K562 (cell line): Measurements from ENCODE around the gene LAMB2. TPM values are rescaled to one million over a fixed set of nuclear protein-coding genes. Genes with fewer than 3 reads are reported as not detected.

Experiments used
- ATAC-seq: fragments of 200-7000 bp; cut with Tn5 transposase; 3 replicates; pipeline ENCODE4 v1.9.1; 2020; ENCODE audit warnings: moderate library complexity
- BruUV-seq: library from RNA; stranded (reverse); fragments of 400-500 nt; replicated peaks from 2 replicates; lab custom pipeline; 2021; lab: Mats Ljungman, UMichigan
- CTCF ChIA-PET: fragments of 300-600 bp; formaldehyde crosslinking; extraction: SDS; loops from one replicate; lab custom pipeline; 2021; ENCODE audit warnings: low intra/inter-chr PET ratio; lab: Yijun Ruan, JAX
- POLR2A ChIA-PET: fragments of 300-600, 350-650 bp; sonication (Branson Sonifier 250); formaldehyde crosslinking; extraction: SDS; loops from one replicate; lab custom pipeline; 2021; ENCODE audit warnings: antibody characterized with exemption, inconsistent platforms; lab: Yijun Ruan, JAX
- DNase-seq, 4 experiments: peaks; one replicate each; pipeline versions ENCODE4 v3.0.0 to v3.0.0-alpha.2; 2011 to 2018; ENCODE audit warnings: low spot score in 3 of 4, mixed read lengths in 3 of 4; ENCODE audit errors: extremely low read depth in 1 of 4
- FAIRE-seq: peaks from 2 replicates; lab custom pipeline; 2011; peaks lifted over from hg19 to GRCh38; lab: Jason Lieb, UNC
- H2AFZ ChIP-seq: 2 replicates; pipeline ENCODE4 v1.6.0; 2011; ENCODE audit warnings: low read depth, low read length, control low read depth, inconsistent platforms
- H3K27ac ChIP-seq: fragments of 200-600 bp; 3 replicates; pipeline ENCODE4 v1.8.0; 2011; ENCODE audit warnings: low read depth, mild to moderate bottlenecking, control low read depth, inconsistent platforms, low read length, moderate library complexity, mixed read lengths; ENCODE audit errors: extremely low read depth
- H3K27me3 ChIP-seq, 2 experiments: fragments of 300-600 bp in 1 of 2; 2 replicates in 1 of 2; 3 replicates in 1 of 2; pipeline versions ENCODE4 v1.6.0 to v1.8.0; 2011; ENCODE audit warnings: inconsistent platforms in 2 of 2, low read length in 2 of 2, mild to moderate bottlenecking in 1 of 2, mixed read lengths in 1 of 2, moderate library complexity in 1 of 2; ENCODE audit not compliant: control insufficient read depth in 2 of 2, insufficient read depth in 2 of 2
- H3K36me3 ChIP-seq: fragments of 300-600 bp; 3 replicates; pipeline ENCODE4 v1.8.0; 2011; ENCODE audit warnings: mild to moderate bottlenecking, low read length, inconsistent platforms; ENCODE audit not compliant: control insufficient read depth, insufficient read depth
- H3K4me1 ChIP-seq, 2 experiments: fragments of 200-600 bp in 1 of 2; replicated peaks in 1 of 2; 2 replicates in 1 of 2; 3 replicates in 1 of 2; pipeline versions ENCODE4 v1.5.1 to v1.8.0; 2011; ENCODE audit warnings: inconsistent platforms in 2 of 2, low read length in 2 of 2, mild to moderate bottlenecking in 1 of 2, mixed read lengths in 1 of 2, moderate library complexity in 1 of 2; ENCODE audit not compliant: control insufficient read depth in 2 of 2, insufficient read depth in 2 of 2
- H3K4me2 ChIP-seq: 2 replicates; pipeline ENCODE4 v1.6.1; 2011; ENCODE audit warnings: low read length, control low read depth, inconsistent platforms, mixed read lengths; ENCODE audit not compliant: insufficient read depth
- H3K4me3 ChIP-seq: fragments of 200-600 bp; sonication (generic), shearing (Covaris generic); 2 replicates; pipeline ENCODE4 v1.5.1; 2016; ENCODE audit warnings: control low read depth, inconsistent platforms
- H3K79me2 ChIP-seq: fragments of 200-600 bp; 3 replicates; pipeline ENCODE4 v1.8.0; 2011; ENCODE audit warnings: low read length, inconsistent platforms; ENCODE audit not compliant: control insufficient read depth, insufficient read depth
- H3K9ac ChIP-seq, 2 experiments: 2 replicates each; pipeline versions ENCODE4 v1.6.0 to v1.6.1; 2011; ENCODE audit warnings: low read depth in 2 of 2, low read length in 2 of 2, control low read depth in 1 of 2, inconsistent platforms in 1 of 2, mild to moderate bottlenecking in 1 of 2, mixed read lengths in 1 of 2; ENCODE audit not compliant: insufficient read depth in 1 of 2
- H3K9me1 ChIP-seq: one replicate; pipeline ENCODE4 v1.6.0; 2011; ENCODE audit warnings: inconsistent platforms, mild to moderate bottlenecking, low read length, moderate library complexity; ENCODE audit not compliant: control insufficient read depth, insufficient read depth
- H3K9me3 ChIP-seq: replicated peaks from 2 replicates; pipeline ENCODE4 v1.5.1; 2011; ENCODE audit warnings: low read depth, low read length, inconsistent platforms; ENCODE audit not compliant: control insufficient read depth, insufficient read depth
- H4K20me1 ChIP-seq: replicated peaks from 2 replicates; pipeline ENCODE4 v1.6.1; 2011; ENCODE audit warnings: low read length, inconsistent platforms, mixed read lengths; ENCODE audit not compliant: control insufficient read depth, insufficient read depth
- ESRRA ChIP-seq: fragments of 450-650 bp; IDR thresholded peaks from 2 replicates; pipeline ENCODE4 v1.6.1; 2014; ENCODE audit warnings: low read depth, mild to moderate bottlenecking, moderate library complexity, borderline replicate concordance
- GABPB2 ChIP-seq: fragments of 250-450 bp; sonication (Bioruptor Pico); conservative IDR thresholded peaks from 2 replicates; pipeline ENCODE4 v1.5.1; 2021; ENCODE audit warnings: mild to moderate bottlenecking
- HNRNPL ChIP-seq: fragments of 200-400 bp; formaldehyde crosslinking; IDR thresholded peaks from 2 replicates; pipeline ENCODE4 v1.6.1; 2017; ENCODE audit warnings: low read depth, mild to moderate bottlenecking, low read length
- PPARD ChIP-seq: fragments of 250-450 bp; sonication (Bioruptor Pico); IDR thresholded peaks from 2 replicates; pipeline ENCODE4 v1.8.0; 2022; ENCODE audit warnings: inconsistent platforms, mild to moderate bottlenecking, moderate library complexity
- RFX5 ChIP-seq: IDR thresholded peaks from 2 replicates; pipeline ENCODE4 v1.6.1; 2011; ENCODE audit warnings: low read depth, mild to moderate bottlenecking, improper control_type of control experiment, low read length
- RHOXF2B ChIP-seq: fragments of 250-450 bp; sonication (Bioruptor Pico); conservative IDR thresholded peaks from 2 replicates; pipeline ENCODE4 v1.5.1; 2021
- SIX5 ChIP-seq, 2 experiments: IDR thresholded peaks; 2 replicates each; pipeline ENCODE4 v1.6.1; 2011; ENCODE audit warnings: low read length in 2 of 2, borderline replicate concordance in 1 of 2, low read depth in 1 of 2, mild to moderate bottlenecking in 1 of 2, moderate library complexity in 1 of 2; ENCODE audit not compliant: insufficient read depth in 1 of 2
- SMARCA4 ChIP-seq: fragments of 450-650 bp; IDR thresholded peaks from 2 replicates; pipeline ENCODE4 v1.6.1; 2016
- SRF ChIP-seq, 2 experiments: fragments of 250-450, 450-650 bp in 1 of 2; sonication (Bioruptor Pico) in 1 of 2; sonication (generic) in 1 of 2; formaldehyde crosslinking; IDR thresholded peaks; 2 replicates each; pipeline versions ENCODE4 v1.5.0 to v1.5.1; 2020 to 2022; ENCODE audit warnings: mild to moderate bottlenecking in 1 of 2, missing genetic modification reagents in 1 of 2
- ZNF212 ChIP-seq: fragments of 450-650 bp; formaldehyde crosslinking; IDR thresholded peaks from 2 replicates; pipeline ENCODE4 v1.4.0; 2020; ENCODE audit warnings: mild to moderate bottlenecking
- ZNF24 ChIP-seq: fragments of 450-650 bp; IDR thresholded peaks from 2 replicates; pipeline ENCODE4 v1.6.1; 2016
- WGBS: fragments of 100-300 bp; shearing (Covaris generic); methylation state at CpG from one replicate; pipeline ENCODE4 v1.1.6; 2016; ENCODE audit warnings: low coverage, mixed read lengths; ENCODE audit not compliant: insufficient coverage; ENCODE audit errors: missing lambda C conversion rate; 5-methylcytosine and 5-hydroxymethylcytosine counted together
- in situ Hi-C: fragments of 300-500 bp; cut with MboI; formaldehyde crosslinking; loops from 4 replicates; pipeline ENCODE4 v1.15.0; 2018; ENCODE audit warnings: inconsistent platforms, mixed read lengths
- intact Hi-C: fragments of 100-400 bp; cut with micrococcal nuclease; formaldehyde crosslinking; loops from 2 replicates; pipeline ENCODE4 v1.14.2; 2022
- polyA plus RNA-seq, 8 experiments: library from polyadenylated mRNA; depleted of rRNA in 4 of 8; stranded (reverse) in 5 of 8; unstranded in 3 of 8; fragments of >200 nt; fragmentation: Nextera tagmentation in 2 of 8; fragmentation: Illumina TruSeq in 1 of 8; extraction: Ambion mirVana in 2 of 8; extraction: Trizol in 1 of 8; gene quantifications; 2 replicates each; pipeline versions ENCODE4 v1.2.1 to v1.2.3, GENCODE V29; 2011 to 2014; ENCODE audit warnings: inconsistent platforms in 1 of 8, missing spikeins in 1 of 8
- total RNA-seq, 7 experiments: library from RNA; depleted of rRNA in 6 of 7; stranded (reverse); fragments of >200 nt in 6 of 7; fragmentation: Illumina TruSeq in 2 of 7; extraction: Trizol in 2 of 7; gene quantifications; 2 replicates each; pipeline versions ENCODE4 v1.2.1 to v1.2.3, GENCODE V29; 2011 to 2021; ENCODE audit warnings: low replicate concordance in 1 of 7
- TF ChIP-seq, protein P1 (sequence below): sonication (generic); formaldehyde crosslinking; IDR thresholded peaks from 2 replicates; pipeline ENCODE4 v1.5.0; 2020; ENCODE audit warnings: missing genetic modification reagents

Gene LAMB2
- total and polyA plus RNA-seq, 9 of the 15 experiments (the other 6 are each of a cell fraction or from before 2014, with no cell fraction given), result 1.4 to 26.0 (median 16.2) TPM

- peaks cover 0 to 9% of the 10 kb centered on the region in 2 experiments; a peak in 2 of 5 replicates for H3K4me1 ChIP-seq
- DNase-seq, result no peak
- no peak overlapping the region for H3K27ac ChIP-seq
- no peaks in the 10 kb centered on the region for H4K20me1 ChIP-seq
- H3K27me3 ChIP-seq, result no peaks in the 10 kb centered on the region
- H3K36me3 ChIP-seq, result peaks cover 19% of the 10 kb centered on the region; the same call in 2 of the 3 replicates
- no peak overlapping the region for H2AFZ ChIP-seq
- H3K79me2 ChIP-seq, result no peaks in the 10 kb centered on the region
- POLR2A ChIA-PET, result interaction anchor here (0.7 to 0.8 kb wide), 3 partner anchors 20 to 271 kb away, joined by 3 to 5 read pairs (median 3); no protein-coding TSS in a partner anchor
- in situ Hi-C loops, result loop anchor here (25.0 kb wide), 1 partner anchor 279 kb away; the partner anchor contains the start of gene NICN1
- intact Hi-C loops, result loop anchor here (5.0 kb wide), 1 partner anchor 171 kb away; no protein-coding TSS in a partner anchor
- no peak for FAIRE-seq
- ATAC-seq, result no peak; the same call in 2 of the 3 replicates
- no peak overlapping the region for H3K9ac ChIP-seq
- 57% methylated on average over 2 of the region's 2 CpGs for WGBS
- TF ChIP-seq RHOXF2B (CRISPR knock-in tag), result no peak
- no peak for TF ChIP-seq SRF (CRISPR knock-in tag; IDR thresholded peaks at IDR 0.05)
- no peak for TF ChIP-seq ESRRA
- TF ChIP-seq PPARD, result no peak
- TF ChIP-seq SIX5 (IDR thresholded peaks at IDR 0.05; ENCODE audit: borderline replicate concordance in 1 of 2, insufficient read depth in 1 of 2, low read depth in 1 of 2, low read length in 2 of 2), result no peak
- TF ChIP-seq ZNF24, result no peak
- TF ChIP-seq RFX5, result no peak
- no peak for TF ChIP-seq ZNF212 (CRISPR knock-in tag)
- no peak for TF ChIP-seq SMARCA4
- TF ChIP-seq HNRNPL, result no peak
- TF ChIP-seq, protein P1, sequence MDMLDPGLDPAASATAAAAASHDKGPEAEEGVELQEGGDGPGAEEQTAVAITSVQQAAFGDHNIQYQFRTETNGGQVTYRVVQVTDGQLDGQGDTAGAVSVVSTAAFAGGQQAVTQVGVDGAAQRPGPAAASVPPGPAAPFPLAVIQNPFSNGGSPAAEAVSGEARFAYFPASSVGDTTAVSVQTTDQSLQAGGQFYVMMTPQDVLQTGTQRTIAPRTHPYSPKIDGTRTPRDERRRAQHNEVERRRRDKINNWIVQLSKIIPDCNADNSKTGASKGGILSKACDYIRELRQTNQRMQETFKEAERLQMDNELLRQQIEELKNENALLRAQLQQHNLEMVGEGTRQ, result no peak
- TF ChIP-seq GABPB2, result no peak
- TF ChIP-seq, all 486 proteins: peak for 0
- no TSS peak for BruUV-seq
- Histone ChIP-seq H3K4me3 (no peak overlapping the region), H3K4me2 (no peak overlapping the region), H3K9me1 (no peaks in the 10 kb centered on the region), H3K9me3 (no peaks in the 10 kb centered on the region)
- CTCF ChIA-PET, result no interaction called here
These were observed 25.9 kb upstream of the LAMB2 start for GRCh38 chr3:49158792-49159191.
